ENCODE data around the gene TNFAIP2. TPM values are rescaled to one million over a fixed set of nuclear protein-coding genes. Genes with fewer than 3 reads are reported as not detected.
"Not testable (repeated sequence)": the region's sequence is repeated elsewhere in the genome, so short reads cannot be mapped to it uniquely, and the experiment has no call there.

The TNFAIP2 gene
- polyA plus RNA-seq, 3 donors, result 29.9 to 42.4 (median 34.5) TPM

- DNase-seq, result no peak
These were observed 31.7 kb downstream of the TNFAIP2 start for GRCh38 chr14:103155010-103155409.

GRCh38 chr14:103155416-103155815 is 32.2 kb downstream of the TNFAIP2 start:
- DNase-seq, result not testable (repeated sequence)

- no peak for DNase-seq
These were observed 32.6 kb downstream of the TNFAIP2 start for GRCh38 chr14:103155826-103156394.

GRCh38 chr14:103156651-103157378 is 33.6 kb downstream of the TNFAIP2 start:
- DNase-seq, result no peak

- DNase-seq, result no peak
These were observed 34.7 kb downstream of the TNFAIP2 start for GRCh38 chr14:103157969-103158368.

GRCh38 chr14:103158688-103159087 is 35.4 kb downstream of the TNFAIP2 start:
- no peak for DNase-seq

- DNase-seq, result no peak
These were observed 37.2 kb downstream of the TNFAIP2 start for GRCh38 chr14:103160321-103161053.

- DNase-seq, result no peak
These were observed 37.8 kb downstream of the TNFAIP2 start for GRCh38 chr14:103161054-103161397.

- no peak for DNase-seq
These were observed 39.9 kb downstream of the TNFAIP2 start for GRCh38 chr14:103163199-103163598.

GRCh38 chr14:103164006-103164405 is 40.7 kb downstream of the TNFAIP2 start:
- DNase-seq, result no peak

GRCh38 chr14:103164779-103165178 is 41.5 kb downstream of the TNFAIP2 start:
- no peak for DNase-seq

GRCh38 chr14:103165323-103165722 is 42.1 kb downstream of the TNFAIP2 start:
- no peak for DNase-seq

GRCh38 chr14:103169954-103170353 is 46.7 kb downstream of the TNFAIP2 start:
- DNase-seq, result no peak

GRCh38 chr14:103171206-103171605 is 47.9 kb downstream of the TNFAIP2 start:
- DNase-seq, result not testable (repeated sequence)

- DNase-seq, result no peak
These were observed 49.7 kb downstream of the TNFAIP2 start for GRCh38 chr14:103172921-103173320.

GRCh38 chr14:103173887-103174286 is 50.6 kb downstream of the TNFAIP2 start:
- DNase-seq, result not testable (repeated sequence)

- not testable (repeated sequence) for DNase-seq
These were observed 52.9 kb downstream of the TNFAIP2 start for GRCh38 chr14:103176176-103176575.

- DNase-seq, result no peak
These were observed 54.1 kb downstream of the TNFAIP2 start for GRCh38 chr14:103177376-103177775.

GRCh38 chr14:103178521-103178920 is 55.3 kb downstream of the TNFAIP2 start:
- DNase-seq, result no peak

- no peak for DNase-seq
These were observed 55.8 kb downstream of the TNFAIP2 start for GRCh38 chr14:103179094-103179493.

GRCh38 chr14:103180331-103180730 is 57.1 kb downstream of the TNFAIP2 start:
- no peak for DNase-seq

- DNase-seq, result no peak
These were observed 60.8 kb downstream of the TNFAIP2 start for GRCh38 chr14:103184046-103184445.

Data from renal pelvis (tissue), 4 donors.